SK-N-SH (cell line): ENCODE results near the gene OCLN. TPM values are rescaled to one million over a fixed set of nuclear protein-coding genes. Genes with fewer than 3 reads are reported as not detected.

Experiments used
- CTCF ChIA-PET: fragments of 300-600, 350-600 bp; formaldehyde crosslinking; extraction: SDS; loops from one replicate; lab custom pipeline; 2021; lab: Yijun Ruan, JAX
- POLR2A ChIA-PET: fragments of 350-600 bp; sonication (Branson Sonifier 250); formaldehyde crosslinking; extraction: SDS; loops from one replicate; lab custom pipeline; 2020; ENCODE audit warnings: antibody characterized with exemption, inconsistent platforms; lab: Yijun Ruan, JAX
- DNase-seq: peaks from one replicate; pipeline ENCODE4 v3.0.0; 2012
- H2AFZ ChIP-seq: fragments of 200-600 bp; sonication (generic); 2 replicates; pipeline ENCODE4 v1.8.1; 2016; ENCODE audit warnings: antibody characterized with exemption, mild to moderate bottlenecking, low read depth
- H3F3A ChIP-seq: fragments of 200-600 bp; sonication (generic); replicated peaks from 2 replicates; pipeline ENCODE3; 2016; ENCODE audit warnings: antibody characterized with exemption, mild to moderate bottlenecking; ENCODE audit not compliant: insufficient read depth
- H3K27ac ChIP-seq, 2 experiments: fragments of 200-500 bp in 1 of 2; fragments of 200-600 bp in 1 of 2; sonication (Bioruptor generic) in 1 of 2; sonication (generic), shearing (Covaris generic) in 1 of 2; 2 replicates each; pipeline versions ENCODE4 v1.5.1 to v1.6.1; 2014 to 2016; ENCODE audit warnings: low read depth in 2 of 2, inconsistent platforms in 1 of 2, low read length in 1 of 2, mild to moderate bottlenecking in 1 of 2, mixed read lengths in 1 of 2
- H3K27me3 ChIP-seq: fragments of 200-600 bp; sonication (generic), shearing (Covaris generic); 2 replicates; pipeline ENCODE4 v1.6.1; 2016; ENCODE audit warnings: mixed run types; ENCODE audit not compliant: insufficient read depth
- H3K36me3 ChIP-seq, 2 experiments: fragments of 200-500 bp in 1 of 2; fragments of 200-600 bp in 1 of 2; sonication (Bioruptor generic) in 1 of 2; sonication (generic) in 1 of 2; replicated peaks in 1 of 2; 2 replicates each; pipeline versions ENCODE3 to v1.5.1; 2014 to 2016; ENCODE audit warnings: low read length in 1 of 2, mild to moderate bottlenecking in 1 of 2; ENCODE audit not compliant: insufficient read depth in 2 of 2, control insufficient read depth in 1 of 2
- H3K4me1 ChIP-seq, 2 experiments: fragments of 200-500 bp in 1 of 2; fragments of 200-600 bp in 1 of 2; sonication (Bioruptor generic) in 1 of 2; sonication (generic), shearing (Covaris generic) in 1 of 2; 2 replicates each; pipeline versions ENCODE4 v1.5.1 to v1.6.1; 2014 to 2016; ENCODE audit warnings: low read depth in 1 of 2, low read length in 1 of 2, mixed run types in 1 of 2; ENCODE audit not compliant: insufficient read depth in 2 of 2, control insufficient read depth in 1 of 2
- H3K4me2 ChIP-seq: fragments of 200-600 bp; sonication (generic), shearing (Covaris generic); 2 replicates; pipeline ENCODE4 v1.6.1; 2017; ENCODE audit warnings: mixed run types
- H3K4me3 ChIP-seq, 2 experiments: fragments of 200-500 bp in 1 of 2; fragments of 200-600 bp in 1 of 2; sonication (Bioruptor generic) in 1 of 2; sonication (generic), shearing (Covaris generic) in 1 of 2; 2 replicates each; pipeline versions ENCODE4 v1.5.1 to v1.8.1; 2014 to 2016; ENCODE audit warnings: low read depth in 2 of 2, inconsistent platforms in 1 of 2, low read length in 1 of 2, mild to moderate bottlenecking in 1 of 2, mixed read lengths in 1 of 2, moderate library complexity in 1 of 2
- H3K79me2 ChIP-seq: fragments of 200-600 bp; sonication (generic); 2 replicates; pipeline ENCODE4 v1.8.1; 2017; ENCODE audit warnings: mild to moderate bottlenecking; ENCODE audit not compliant: insufficient read depth
- H3K9ac ChIP-seq: fragments of 200-600 bp; sonication (generic); 2 replicates; pipeline ENCODE4 v1.6.1; 2017; ENCODE audit warnings: mixed run types
- H3K9me2 ChIP-seq: fragments of 200-600 bp; sonication (generic); 2 replicates; pipeline ENCODE4 v1.6.1; 2017; ENCODE audit warnings: mixed run types
- H3K9me3 ChIP-seq: fragments of 200-600 bp; sonication (generic); 2 replicates; pipeline ENCODE4 v1.6.1; 2017; ENCODE audit warnings: mixed run types, mild to moderate bottlenecking, moderate library complexity
- H4K20me1 ChIP-seq: fragments of 200-600 bp; sonication (generic); 2 replicates; pipeline ENCODE4 v1.6.1; 2017; ENCODE audit warnings: mild to moderate bottlenecking, mixed run types; ENCODE audit not compliant: insufficient read depth
- CHD2 ChIP-seq: fragments of 150-350 bp; IDR thresholded peaks from 2 replicates; pipeline ENCODE4 v1.6.1; 2018; ENCODE audit warnings: low read length; ENCODE audit not compliant: partially characterized antibody
- ELF1 ChIP-seq: IDR thresholded peaks from 2 replicates; pipeline ENCODE4 v1.4.0; 2012
- EZH2phosphoT487 ChIP-seq: fragments of 200-600 bp; sonication (generic); IDR thresholded peaks from 2 replicates; pipeline ENCODE4 v1.6.1; 2017; ENCODE audit warnings: low read depth, mixed run types, mild to moderate bottlenecking, antibody characterized with exemption, moderate library complexity, borderline replicate concordance
- GABPA ChIP-seq: IDR thresholded peaks from 2 replicates; pipeline ENCODE4 v1.4.0; 2012; ENCODE audit warnings: low read depth, mild to moderate bottlenecking
- GATA2 ChIP-seq: sonication (generic); formaldehyde crosslinking; IDR thresholded peaks from 2 replicates; pipeline ENCODE4 v1.5.0; 2020; ENCODE audit warnings: mild to moderate bottlenecking, missing genetic modification reagents
- JUND ChIP-seq: IDR thresholded peaks from 2 replicates; pipeline ENCODE4 v1.4.0; 2012
- MXI1 ChIP-seq: IDR thresholded peaks from 2 replicates; pipeline ENCODE4 v1.6.1; 2012; ENCODE audit warnings: mild to moderate bottlenecking, low read depth, low read length, improper control_type of control experiment
- NRF1 ChIP-seq: IDR thresholded peaks from 2 replicates; pipeline ENCODE4 v1.6.1; 2012; ENCODE audit warnings: low read depth, mild to moderate bottlenecking, low read length
- POLR2AphosphoS5 ChIP-seq: IDR thresholded peaks from 2 replicates; pipeline ENCODE4 v1.6.1; 2012; ENCODE audit warnings: low read depth, low read length
- RCOR1 ChIP-seq: fragments of 150-350 bp; IDR thresholded peaks from 2 replicates; pipeline ENCODE4 v1.6.1; 2017; ENCODE audit warnings: antibody characterized with exemption, low read length
- RXRA ChIP-seq: IDR thresholded peaks from 2 replicates; pipeline ENCODE4 v1.4.0; 2012; ENCODE audit warnings: low read depth, mild to moderate bottlenecking, borderline replicate concordance
- SMC3 ChIP-seq: IDR thresholded peaks from 2 replicates; pipeline ENCODE4 v1.6.1; 2012; ENCODE audit warnings: low read depth, low read length, improper control_type of control experiment
- TAF1 ChIP-seq: IDR thresholded peaks from 2 replicates; pipeline ENCODE4 v1.6.1; 2012; ENCODE audit warnings: low read depth, mild to moderate bottlenecking, low read length, moderate library complexity, borderline replicate concordance
- TCF12 ChIP-seq: IDR thresholded peaks from 2 replicates; pipeline ENCODE4 v1.4.0; 2012
- TEAD4 ChIP-seq: IDR thresholded peaks from 2 replicates; pipeline ENCODE4 v1.4.0; 2012; ENCODE audit warnings: mild to moderate bottlenecking, borderline replicate concordance; ENCODE audit not compliant: insufficient read depth
- WGBS: methylation state at CpG from one replicate; pipeline ENCODE4 v1.1.6; 2017; ENCODE audit warnings: low lambda C conversion rate; 5-methylcytosine and 5-hydroxymethylcytosine counted together
- polyA plus RNA-seq, 3 experiments: library from polyadenylated mRNA; depleted of rRNA; stranded (reverse); fragments of >200 nt; gene quantifications; 2 replicates each; pipeline ENCODE4 v1.2.3, GENCODE V29; 2012
- TF ChIP-seq, protein P1 (sequence below): IDR thresholded peaks from 2 replicates; pipeline ENCODE4; 2012
- TF ChIP-seq, protein P2 (sequence below): fragments of 200-600 bp; sonication (generic); IDR thresholded peaks from 2 replicates; pipeline ENCODE4 v1.6.1; 2017; ENCODE audit warnings: antibody characterized with exemption, mild to moderate bottlenecking, moderate library complexity
- TF ChIP-seq, protein P3 (sequence below): IDR thresholded peaks from 2 replicates; pipeline ENCODE4 v1.6.1; 2012; ENCODE audit warnings: mild to moderate bottlenecking, low read depth, low read length, moderate library complexity
- TF ChIP-seq, protein P4 (sequence below): IDR thresholded peaks from 2 replicates; pipeline ENCODE4 v1.4.0; 2012; ENCODE audit warnings: low read depth, borderline replicate concordance

OCLN gene
- polyA plus RNA-seq, 1 of the 3 experiments (the other 2 are of a cell fraction) = 6.5 TPM

DNA sequence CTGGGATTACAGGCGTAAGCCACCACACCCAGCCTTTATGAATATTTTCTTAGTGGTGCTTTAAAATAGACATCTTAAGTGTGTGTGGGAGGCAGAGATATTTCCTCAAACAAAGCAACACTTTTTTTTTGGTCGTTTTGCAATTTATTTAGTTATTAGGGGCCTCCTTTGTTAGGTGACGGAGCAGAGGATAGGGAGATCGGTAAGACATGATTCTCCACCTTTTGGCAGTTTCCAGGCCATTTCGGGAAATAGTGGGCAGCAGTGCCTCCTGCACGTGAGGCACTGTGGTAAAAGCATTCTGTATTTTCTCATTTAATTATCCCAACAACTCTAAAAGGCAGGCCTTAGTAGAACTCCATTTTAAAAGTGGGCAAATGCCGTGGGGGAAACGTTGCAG is 1.9 kb downstream of the OCLN start:
- WGBS = 89% methylated on average over 8 of the region's 8 CpGs
- POLR2A ChIA-PET = no interaction called here
- CTCF ChIA-PET = no interaction called here
- TF ChIP-seq, protein P1, sequence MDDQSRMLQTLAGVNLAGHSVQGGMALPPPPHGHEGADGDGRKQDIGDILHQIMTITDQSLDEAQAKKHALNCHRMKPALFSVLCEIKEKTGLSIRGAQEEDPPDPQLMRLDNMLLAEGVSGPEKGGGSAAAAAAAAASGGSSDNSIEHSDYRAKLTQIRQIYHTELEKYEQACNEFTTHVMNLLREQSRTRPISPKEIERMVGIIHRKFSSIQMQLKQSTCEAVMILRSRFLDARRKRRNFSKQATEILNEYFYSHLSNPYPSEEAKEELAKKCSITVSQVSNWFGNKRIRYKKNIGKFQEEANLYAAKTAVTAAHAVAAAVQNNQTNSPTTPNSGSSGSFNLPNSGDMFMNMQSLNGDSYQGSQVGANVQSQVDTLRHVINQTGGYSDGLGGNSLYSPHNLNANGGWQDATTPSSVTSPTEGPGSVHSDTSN = no peak
- TF ChIP-seq SMC3 = no peak
- no peak for TF ChIP-seq MXI1
- TF ChIP-seq, protein P2, sequence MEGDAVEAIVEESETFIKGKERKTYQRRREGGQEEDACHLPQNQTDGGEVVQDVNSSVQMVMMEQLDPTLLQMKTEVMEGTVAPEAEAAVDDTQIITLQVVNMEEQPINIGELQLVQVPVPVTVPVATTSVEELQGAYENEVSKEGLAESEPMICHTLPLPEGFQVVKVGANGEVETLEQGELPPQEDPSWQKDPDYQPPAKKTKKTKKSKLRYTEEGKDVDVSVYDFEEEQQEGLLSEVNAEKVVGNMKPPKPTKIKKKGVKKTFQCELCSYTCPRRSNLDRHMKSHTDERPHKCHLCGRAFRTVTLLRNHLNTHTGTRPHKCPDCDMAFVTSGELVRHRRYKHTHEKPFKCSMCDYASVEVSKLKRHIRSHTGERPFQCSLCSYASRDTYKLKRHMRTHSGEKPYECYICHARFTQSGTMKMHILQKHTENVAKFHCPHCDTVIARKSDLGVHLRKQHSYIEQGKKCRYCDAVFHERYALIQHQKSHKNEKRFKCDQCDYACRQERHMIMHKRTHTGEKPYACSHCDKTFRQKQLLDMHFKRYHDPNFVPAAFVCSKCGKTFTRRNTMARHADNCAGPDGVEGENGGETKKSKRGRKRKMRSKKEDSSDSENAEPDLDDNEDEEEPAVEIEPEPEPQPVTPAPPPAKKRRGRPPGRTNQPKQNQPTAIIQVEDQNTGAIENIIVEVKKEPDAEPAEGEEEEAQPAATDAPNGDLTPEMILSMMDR = no peak
- no peak for TF ChIP-seq TCF12
- TF ChIP-seq GATA2 (CRISPR knock-in tag) = no peak
- no peak for TF ChIP-seq TAF1
- TF ChIP-seq TEAD4 = no peak
- TF ChIP-seq ELF1 = no peak
- TF ChIP-seq POLR2AphosphoS5 = no peak
- TF ChIP-seq NRF1 = no peak
- TF ChIP-seq CHD2 = no peak
- TF ChIP-seq RCOR1 = no peak
- TF ChIP-seq, protein P3, sequence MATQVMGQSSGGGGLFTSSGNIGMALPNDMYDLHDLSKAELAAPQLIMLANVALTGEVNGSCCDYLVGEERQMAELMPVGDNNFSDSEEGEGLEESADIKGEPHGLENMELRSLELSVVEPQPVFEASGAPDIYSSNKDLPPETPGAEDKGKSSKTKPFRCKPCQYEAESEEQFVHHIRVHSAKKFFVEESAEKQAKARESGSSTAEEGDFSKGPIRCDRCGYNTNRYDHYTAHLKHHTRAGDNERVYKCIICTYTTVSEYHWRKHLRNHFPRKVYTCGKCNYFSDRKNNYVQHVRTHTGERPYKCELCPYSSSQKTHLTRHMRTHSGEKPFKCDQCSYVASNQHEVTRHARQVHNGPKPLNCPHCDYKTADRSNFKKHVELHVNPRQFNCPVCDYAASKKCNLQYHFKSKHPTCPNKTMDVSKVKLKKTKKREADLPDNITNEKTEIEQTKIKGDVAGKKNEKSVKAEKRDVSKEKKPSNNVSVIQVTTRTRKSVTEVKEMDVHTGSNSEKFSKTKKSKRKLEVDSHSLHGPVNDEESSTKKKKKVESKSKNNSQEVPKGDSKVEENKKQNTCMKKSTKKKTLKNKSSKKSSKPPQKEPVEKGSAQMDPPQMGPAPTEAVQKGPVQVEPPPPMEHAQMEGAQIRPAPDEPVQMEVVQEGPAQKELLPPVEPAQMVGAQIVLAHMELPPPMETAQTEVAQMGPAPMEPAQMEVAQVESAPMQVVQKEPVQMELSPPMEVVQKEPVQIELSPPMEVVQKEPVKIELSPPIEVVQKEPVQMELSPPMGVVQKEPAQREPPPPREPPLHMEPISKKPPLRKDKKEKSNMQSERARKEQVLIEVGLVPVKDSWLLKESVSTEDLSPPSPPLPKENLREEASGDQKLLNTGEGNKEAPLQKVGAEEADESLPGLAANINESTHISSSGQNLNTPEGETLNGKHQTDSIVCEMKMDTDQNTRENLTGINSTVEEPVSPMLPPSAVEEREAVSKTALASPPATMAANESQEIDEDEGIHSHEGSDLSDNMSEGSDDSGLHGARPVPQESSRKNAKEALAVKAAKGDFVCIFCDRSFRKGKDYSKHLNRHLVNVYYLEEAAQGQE = no peak
- TF ChIP-seq GABPA = no peak
- TF ChIP-seq, protein P4, sequence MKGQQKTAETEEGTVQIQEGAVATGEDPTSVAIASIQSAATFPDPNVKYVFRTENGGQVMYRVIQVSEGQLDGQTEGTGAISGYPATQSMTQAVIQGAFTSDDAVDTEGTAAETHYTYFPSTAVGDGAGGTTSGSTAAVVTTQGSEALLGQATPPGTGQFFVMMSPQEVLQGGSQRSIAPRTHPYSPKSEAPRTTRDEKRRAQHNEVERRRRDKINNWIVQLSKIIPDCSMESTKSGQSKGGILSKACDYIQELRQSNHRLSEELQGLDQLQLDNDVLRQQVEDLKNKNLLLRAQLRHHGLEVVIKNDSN = no peak
- TF ChIP-seq EZH2phosphoT487 = no peak
- TF ChIP-seq RXRA = no peak
- no peak for TF ChIP-seq JUND
- TF ChIP-seq, all 33 proteins: peak for 0
- Histone ChIP-seq H3K9me3 (no peaks in the 10 kb centered on the region), H3K36me3 (no peaks in the 10 kb centered on the region), H3K4me3 (no peak overlapping the region), H3K27me3 (peaks cover 6% of the 10 kb centered on the region; the same call in 1 of the 2 replicates), H3K9ac (no peak overlapping the region), H2AFZ (no peak overlapping the region), H3K4me1 (peaks cover 0 to 14% of the 10 kb centered on the region in 2 experiments; a peak in 1 of 4 replicates), H3K4me2 (no peak overlapping the region), H3K27ac (no peak overlapping the region), H4K20me1 (no peaks in the 10 kb centered on the region), H3K9me2 (no peaks in the 10 kb centered on the region), H3K79me2 (no peaks in the 10 kb centered on the region), H3F3A (no peaks in the 10 kb centered on the region)
- DNase-seq = no peak
